AG10803 (cell line): ENCODE results near the gene PAM.

Experiments used
- DNase-seq: peaks from one replicate; pipeline ENCODE4 v3.0.0; 2010; ENCODE audit warnings: low read depth
- H3K4me3 ChIP-seq: 2 replicates; pipeline ENCODE4 v1.5.1; 2011; ENCODE audit warnings: mild to moderate bottlenecking, low read length, control low read depth
- CTCF ChIP-seq: conservative IDR thresholded peaks from 2 replicates; pipeline ENCODE4 v1.5.1; 2011; ENCODE audit warnings: mild to moderate bottlenecking, low read length, control low read depth, inconsistent platforms

The PAM gene

GRCh38 chr5:102797322-102797884 lies 42.3 kb downstream of the PAM start:
- no peak for TF ChIP-seq CTCF
- H3K4me3 ChIP-seq, result no peak overlapping the region
- no peak for DNase-seq

GRCh38 chr5:102798104-102798785 lies 43.1 kb downstream of the PAM start:
- no peak for DNase-seq
- TF ChIP-seq CTCF, result no peak
- H3K4me3 ChIP-seq, result no peak overlapping the region

- no peak for TF ChIP-seq CTCF
- peak; percentile 64 for DNase-seq
- H3K4me3 ChIP-seq, result no peak overlapping the region
Measured at GRCh38 chr5:102799017-102799416, 43.9 kb downstream of the PAM start.

GRCh38 chr5:102800427-102800826 lies 45.3 kb downstream of the PAM start:
- no peak overlapping the region for H3K4me3 ChIP-seq
- no peak for TF ChIP-seq CTCF
- DNase-seq, result no peak

GRCh38 chr5:102801371-102801770 lies 46.3 kb downstream of the PAM start:
- no peak for TF ChIP-seq CTCF
- DNase-seq, result no peak
- H3K4me3 ChIP-seq, result no peak overlapping the region

- TF ChIP-seq CTCF, result no peak
- DNase-seq, result no peak
Measured at GRCh38 chr5:102802708-102803458, 47.8 kb downstream of the PAM start.

More at GRCh38 chr5:102802708-102803458, 47.8 kb downstream of the PAM start:
- no peak overlapping the region for H3K4me3 ChIP-seq
